ENCODE results near the gene DOCK6. TPM values are rescaled to one million over a fixed set of nuclear protein-coding genes. Genes with fewer than 3 reads are reported as not detected.

Gene DOCK6
- total RNA-seq, 2 donors from 2014 or later: 93.8 to 111 TPM

GRCh38 chr19:11248852-11249251 lies 13.5 kb downstream of the DOCK6 start:
- 96% methylated on average over 2 of the region's 2 CpGs; no CpG with 5 or more reads in 1 of the 2 experiments for WGBS, 2 experiments (ENCODE audit: insufficient coverage in 1 of 2, insufficient read length in 1 of 2)
- no peak overlapping the region for H3K9ac ChIP-seq (ENCODE audit: extremely low read depth, low read length, poor library complexity, severe bottlenecking)
- H3K27me3 ChIP-seq (ENCODE audit: control insufficient read depth, insufficient read depth, low read length, poor library complexity, severe bottlenecking): no peaks in the 10 kb centered on the region
- Mint-ChIP-seq H3K36me3 (ENCODE audit: low read depth) (peaks cover 48% of the 10 kb centered on the region), H3K4me1 (no peaks in the 10 kb centered on the region), H3K9me3 (no peaks in the 10 kb centered on the region), H3K4me3 (no peak overlapping the region), H3K27me3 (ENCODE audit: insufficient read depth) (no peaks in the 10 kb centered on the region), H3K27ac (no peak overlapping the region)
- H3K4me3 ChIP-seq (ENCODE audit: low read length): no peak overlapping the region
- peaks cover 3% of the 10 kb centered on the region for H3K4me1 ChIP-seq (ENCODE audit: control insufficient read depth, insufficient read depth, low read length)
- no peak overlapping the region for H3K27ac ChIP-seq (ENCODE audit: low read depth, low read length)
- no peak for DNase-seq
- no peak for TF ChIP-seq CTCF (conservative IDR thresholded peaks at IDR 0.05)
- H3K9me3 ChIP-seq (ENCODE audit: control insufficient read depth, low read length): no peaks in the 10 kb centered on the region
- H3K36me3 ChIP-seq (ENCODE audit: control insufficient read depth, insufficient read depth, low read length): peaks cover 47% of the 10 kb centered on the region

DNA sequence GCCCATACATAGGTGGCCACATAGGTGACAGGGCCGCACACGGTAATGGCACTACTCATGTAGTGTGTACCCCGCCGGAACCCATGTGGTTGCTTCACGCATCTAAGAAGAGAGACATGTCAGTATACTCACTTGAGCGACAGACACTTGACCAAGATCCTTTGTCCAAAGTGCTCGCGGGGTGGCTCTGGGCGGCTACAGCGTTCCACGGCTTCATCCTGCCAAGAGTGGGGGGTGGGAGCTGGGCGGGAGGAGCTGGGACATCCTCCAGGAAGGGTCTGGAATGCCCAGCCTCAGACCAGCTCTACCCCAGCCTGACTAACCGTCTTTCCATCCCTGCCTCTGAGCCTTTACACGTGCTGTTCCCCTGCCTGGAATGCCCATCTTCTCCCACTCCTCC lies 14.4 kb downstream of the DOCK6 start:
- 91 to 92% methylated on average over 11 to 14 of the region's 14 CpGs for WGBS, 2 experiments (ENCODE audit: insufficient coverage in 1 of 2, insufficient read length in 1 of 2)
- no peak overlapping the region for H3K4me3 ChIP-seq (ENCODE audit: low read length)
- no peak overlapping the region for H3K27ac ChIP-seq (ENCODE audit: low read depth, low read length)
- Mint-ChIP-seq H3K9me3 (no peaks in the 10 kb centered on the region), H3K4me3 (no peak overlapping the region), H3K27me3 (ENCODE audit: insufficient read depth) (no peaks in the 10 kb centered on the region), H3K36me3 (ENCODE audit: low read depth) (peaks cover 48% of the 10 kb centered on the region), H3K4me1 (no peaks in the 10 kb centered on the region), H3K27ac (no peak overlapping the region)
- H3K9ac ChIP-seq (ENCODE audit: extremely low read depth, low read length, poor library complexity, severe bottlenecking): no peak overlapping the region
- no peaks in the 10 kb centered on the region for H3K9me3 ChIP-seq (ENCODE audit: control insufficient read depth, low read length)
- no peak for DNase-seq
- H3K4me1 ChIP-seq (ENCODE audit: control insufficient read depth, insufficient read depth, low read length): no peaks in the 10 kb centered on the region
- TF ChIP-seq CTCF (conservative IDR thresholded peaks at IDR 0.05): no peak
- H3K36me3 ChIP-seq (ENCODE audit: control insufficient read depth, insufficient read depth, low read length): peaks cover 49% of the 10 kb centered on the region
- no peaks in the 10 kb centered on the region for H3K27me3 ChIP-seq (ENCODE audit: control insufficient read depth, insufficient read depth, low read length, poor library complexity, severe bottlenecking)

- Histone ChIP-seq H3K27ac (ENCODE audit: low read depth, low read length) (no peak overlapping the region), H3K36me3 (ENCODE audit: control insufficient read depth, insufficient read depth, low read length) (peaks cover 52% of the 10 kb centered on the region), H3K9ac (ENCODE audit: extremely low read depth, low read length, poor library complexity, severe bottlenecking) (no peak overlapping the region), H3K9me3 (ENCODE audit: control insufficient read depth, low read length) (no peaks in the 10 kb centered on the region), H3K4me3 (ENCODE audit: low read length) (no peak overlapping the region), H3K27me3 (ENCODE audit: control insufficient read depth, insufficient read depth, low read length, poor library complexity, severe bottlenecking) (no peaks in the 10 kb centered on the region), H3K4me1 (ENCODE audit: control insufficient read depth, insufficient read depth, low read length) (no peaks in the 10 kb centered on the region)
- WGBS, 2 experiments (ENCODE audit: insufficient coverage in 1 of 2, insufficient read length in 1 of 2): 87 to 91% methylated on average over 4 to 10 of the region's 10 CpGs
- no peak for TF ChIP-seq CTCF (conservative IDR thresholded peaks at IDR 0.05)
- no peak for DNase-seq
- Mint-ChIP-seq H3K27me3 (ENCODE audit: insufficient read depth) (no peaks in the 10 kb centered on the region), H3K9me3 (no peaks in the 10 kb centered on the region), H3K4me3 (no peak overlapping the region), H3K36me3 (ENCODE audit: low read depth) (peaks cover 50% of the 10 kb centered on the region), H3K4me1 (no peaks in the 10 kb centered on the region), H3K27ac (no peak overlapping the region)
These were observed 14.9 kb downstream of the DOCK6 start for GRCh38 chr19:11247391-11247790.

Measured in endodermal cell (in vitro differentiated cells).